DMS53 (cell line): ENCODE measurements around the gene VDAC1.
"Not testable (repeated sequence)": the region's sequence is repeated elsewhere in the genome, so short reads cannot be mapped to it uniquely, and the experiment has no call there.

Experiments
- DNase-seq: peaks from one replicate; lab custom pipeline; 2025; lab: John Stamatoyannopoulos, UW

The VDAC1 gene

DNA sequence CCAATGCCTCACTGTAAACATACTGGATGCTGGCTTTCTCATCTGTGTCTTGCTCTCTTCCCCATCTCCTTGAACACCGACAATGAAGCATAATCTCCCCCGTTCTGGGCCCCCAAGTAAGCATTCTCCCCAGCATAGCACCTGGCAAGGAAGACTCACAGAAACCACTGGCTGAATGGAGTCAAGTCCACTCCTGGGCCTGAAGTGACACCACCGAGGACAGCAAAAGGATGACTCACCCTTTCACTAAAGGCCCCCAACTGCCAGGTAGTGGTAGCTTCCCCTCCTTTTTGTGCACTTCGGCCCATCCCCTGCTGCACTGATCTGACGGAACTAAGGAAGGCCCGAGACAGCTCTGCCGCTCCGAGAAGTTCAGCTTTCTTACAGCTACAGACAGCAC is 9.4 kb downstream of the VDAC1 start:
- peak; percentile 28 for DNase-seq

DNA sequence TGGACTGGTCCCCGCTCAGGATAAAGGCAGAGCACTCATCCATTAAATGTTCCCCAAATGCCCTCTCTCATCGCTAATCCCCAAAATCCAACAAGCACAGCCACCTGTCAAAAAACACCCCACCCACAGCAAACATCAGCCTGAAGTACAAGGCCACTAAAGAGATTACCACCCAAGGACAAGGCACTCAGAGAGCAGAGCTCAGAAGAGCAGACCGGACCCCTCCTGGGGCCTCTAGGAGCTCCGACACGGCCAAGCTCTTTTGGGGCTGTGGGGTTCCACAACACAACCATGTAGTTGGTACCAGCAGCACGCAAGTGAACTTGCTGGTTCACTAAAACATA is 9.8 kb downstream of the VDAC1 start:
- no peak for DNase-seq

DNA sequence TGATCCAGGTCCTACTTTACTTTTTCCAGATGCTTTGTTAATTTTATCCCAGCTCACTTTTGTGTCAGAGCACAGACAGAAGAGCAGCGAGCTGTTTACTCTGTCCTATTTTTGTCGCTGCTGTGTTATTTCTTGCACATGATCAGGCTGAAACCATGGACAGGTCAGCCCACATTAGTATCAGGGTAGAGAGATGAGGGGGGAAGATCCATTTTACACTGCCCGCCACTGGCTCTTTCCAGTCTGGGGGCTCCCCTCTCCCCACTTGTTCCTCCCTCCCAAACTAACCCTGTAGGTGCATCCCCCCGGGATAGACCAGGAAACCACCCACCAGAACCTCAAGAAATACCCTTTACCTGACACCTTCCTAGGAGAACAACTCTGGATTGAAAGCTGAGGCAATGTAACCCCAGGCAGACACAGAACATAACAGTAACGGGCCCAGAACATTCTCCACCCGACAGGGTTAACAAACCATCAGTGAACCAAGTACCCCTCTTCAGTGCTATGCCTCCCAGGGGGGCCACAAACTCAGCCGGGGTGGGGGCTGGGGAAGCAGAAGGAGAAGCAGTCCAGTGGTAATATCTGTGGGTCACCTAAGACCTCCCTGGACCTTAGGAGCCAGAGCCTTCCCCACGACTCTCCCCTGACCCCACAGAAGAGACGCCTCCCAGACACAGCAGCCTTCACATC is 10.3 kb downstream of the VDAC1 start:
- DNase-seq, result no peak

DNA sequence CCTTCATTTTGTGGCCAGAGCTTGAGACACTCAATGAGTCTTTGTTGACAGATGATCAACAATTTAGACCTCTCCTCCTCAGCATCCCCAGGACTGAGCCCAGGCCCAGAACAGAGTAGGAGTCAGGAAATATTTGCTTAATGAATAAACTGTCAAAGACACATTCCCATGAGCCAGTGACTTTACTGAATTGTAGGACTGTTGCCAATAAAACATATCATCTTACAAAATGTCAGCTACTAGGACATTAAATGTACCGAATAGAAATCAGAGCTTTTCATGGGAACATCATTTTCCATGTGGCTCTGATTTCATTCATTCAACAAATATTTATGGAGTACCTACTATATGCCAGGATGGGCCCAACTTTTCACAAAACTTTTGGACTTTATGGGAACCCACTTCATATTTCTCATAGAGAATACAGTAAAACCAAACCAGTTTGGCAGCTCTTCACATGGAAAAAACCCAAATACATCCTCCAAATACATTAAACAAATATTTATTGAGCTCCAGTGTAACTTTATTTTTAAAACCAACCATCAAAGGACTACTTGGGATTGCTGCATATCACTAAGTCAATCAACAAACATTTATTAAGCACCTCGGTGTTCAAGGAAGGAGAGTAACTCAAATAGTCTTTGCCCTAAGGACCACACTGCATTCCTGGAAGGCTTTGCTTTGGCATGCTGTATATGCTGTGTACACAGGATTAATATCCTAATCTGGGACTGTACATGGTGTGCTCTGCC is 11.4 kb downstream of the VDAC1 start:
- DNase-seq, result peak; percentile 42

DNA sequence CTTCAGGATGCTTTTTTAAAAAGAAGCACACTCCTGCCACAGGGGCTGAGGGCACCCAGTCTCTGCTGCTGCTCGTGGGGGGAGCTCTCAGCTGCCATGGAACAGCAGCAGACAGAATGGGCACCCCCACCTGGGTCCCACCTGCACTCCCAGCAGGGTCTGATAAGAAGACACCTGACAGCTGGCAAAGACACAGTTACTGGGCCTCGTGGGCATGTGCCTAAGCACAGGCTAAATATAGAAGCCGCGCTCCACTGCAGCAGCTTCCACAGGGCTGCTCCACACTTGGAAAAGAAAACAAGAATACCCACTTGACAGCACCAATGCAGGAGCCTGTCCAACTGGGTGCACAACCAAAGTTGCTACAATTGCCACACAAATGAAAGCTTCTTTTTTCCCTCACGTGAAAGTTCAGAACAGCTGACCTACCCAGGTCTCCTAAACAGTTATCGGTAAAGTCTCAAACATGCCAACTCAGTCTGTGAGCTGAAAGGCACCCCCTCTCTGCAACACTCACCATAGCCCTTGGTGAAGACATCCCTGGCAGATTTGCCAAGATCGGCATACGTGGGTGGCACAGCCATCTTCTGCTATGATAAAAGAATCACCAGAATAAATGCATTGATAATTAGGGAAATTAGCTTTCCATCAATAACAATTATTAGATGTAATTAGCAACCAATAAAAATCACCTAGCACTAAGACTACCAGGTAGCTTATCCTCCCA is 12.2 kb downstream of the VDAC1 start:
- peak; percentile 36 for DNase-seq

DNA sequence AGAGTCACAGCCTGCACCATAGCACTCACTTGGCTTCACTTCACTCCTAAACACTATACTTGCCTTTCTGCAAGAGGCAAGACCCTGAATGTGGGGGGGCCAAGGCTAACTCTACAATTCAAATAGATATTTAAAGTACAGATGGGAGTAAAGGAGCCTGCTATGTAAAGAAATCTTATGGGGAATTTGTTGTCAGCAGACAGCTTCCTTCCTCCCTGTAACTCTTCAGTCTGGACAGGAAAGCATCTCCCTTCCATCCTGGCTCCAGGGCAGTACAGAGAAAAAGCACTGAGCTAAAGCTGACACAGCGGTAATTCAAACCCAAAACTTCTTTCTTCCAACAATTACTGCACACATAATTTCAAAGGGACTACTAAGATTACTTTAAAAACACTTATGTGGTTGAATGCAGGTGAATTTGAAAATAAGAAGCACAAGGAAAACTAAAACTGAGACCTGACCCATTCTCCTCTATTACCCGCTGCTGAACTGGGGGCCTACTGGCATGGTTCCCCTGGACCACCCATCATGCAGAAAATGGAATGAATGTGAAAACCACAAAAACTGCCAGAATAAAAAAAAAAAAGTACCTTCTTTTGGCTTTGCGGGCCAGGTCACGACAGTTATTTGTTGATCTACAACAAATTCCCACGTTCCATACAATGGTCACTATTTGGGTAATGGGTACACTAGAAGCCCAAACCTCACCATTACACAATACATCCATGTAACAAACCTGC is 13.4 kb downstream of the VDAC1 start:
- no peak for DNase-seq

DNA sequence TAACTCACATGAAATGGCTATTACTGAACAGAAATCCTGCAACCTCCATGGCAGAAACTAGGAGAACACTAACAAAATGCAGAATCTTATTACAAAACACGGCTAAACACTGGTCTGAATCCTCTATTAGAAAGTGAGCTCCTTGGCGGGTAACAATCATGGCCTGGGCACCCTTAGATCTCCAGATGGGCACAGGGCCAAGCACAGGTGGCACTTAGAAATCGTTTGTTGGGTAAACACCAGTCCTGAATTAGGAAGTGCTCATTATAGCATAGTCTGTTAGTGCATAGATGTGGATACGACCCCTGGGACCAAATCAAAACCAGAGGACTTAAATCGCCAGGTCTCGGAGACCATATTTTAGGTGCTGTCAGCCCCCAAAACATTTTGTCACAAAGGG is 14.4 kb downstream of the VDAC1 start:
- no peak for DNase-seq

DNA sequence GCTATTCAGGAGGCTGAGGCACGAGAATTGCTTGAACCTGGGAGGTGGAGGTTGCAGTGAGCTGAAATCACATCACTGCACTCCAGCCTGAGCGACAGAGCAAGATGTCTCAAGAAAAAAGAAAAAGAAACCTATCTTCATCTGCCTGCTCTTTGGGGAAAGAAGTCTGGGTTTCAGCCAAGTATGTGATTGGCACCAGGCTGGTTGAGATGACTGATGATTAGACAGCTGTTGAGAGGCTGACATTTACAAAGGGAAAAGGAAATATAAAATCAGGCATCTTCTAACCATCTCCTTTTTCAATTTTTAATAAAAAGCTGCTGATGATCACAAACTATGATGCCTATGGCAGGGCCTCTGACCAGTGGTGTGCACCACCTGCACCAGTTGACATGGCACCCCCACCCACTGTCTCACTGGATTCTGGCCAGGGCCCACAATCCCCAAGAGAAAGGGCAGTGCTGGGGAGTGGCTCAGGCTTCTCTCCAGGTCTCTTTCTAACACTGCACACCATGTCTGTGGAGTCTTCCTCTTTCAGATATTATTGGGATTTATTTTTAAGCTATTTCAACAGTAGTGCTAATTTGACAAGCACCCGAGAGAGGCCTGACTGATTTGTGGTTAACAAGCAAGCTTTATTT is 19.1 kb downstream of the VDAC1 start:
- DNase-seq, result no peak

DNA sequence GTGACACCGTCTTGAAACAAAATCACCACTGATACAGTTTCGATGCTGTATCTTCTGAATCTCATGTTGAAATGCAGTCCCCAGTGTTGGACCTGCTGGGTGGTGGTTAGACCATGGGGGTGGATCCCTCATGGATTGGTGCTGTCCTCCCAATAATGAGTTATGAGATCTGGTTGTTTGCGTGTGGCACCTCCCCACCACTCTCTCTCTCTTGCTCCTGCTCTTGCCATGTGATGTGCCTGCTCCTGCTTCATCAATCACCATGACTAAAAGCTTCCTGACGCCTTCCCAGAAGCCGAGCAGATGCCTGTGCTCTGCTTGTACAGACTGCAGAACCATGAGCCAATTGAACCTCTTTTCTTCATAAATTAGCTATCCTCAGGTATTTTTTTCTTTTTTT is 21.1 kb downstream of the VDAC1 start:
- no peak for DNase-seq

DNA sequence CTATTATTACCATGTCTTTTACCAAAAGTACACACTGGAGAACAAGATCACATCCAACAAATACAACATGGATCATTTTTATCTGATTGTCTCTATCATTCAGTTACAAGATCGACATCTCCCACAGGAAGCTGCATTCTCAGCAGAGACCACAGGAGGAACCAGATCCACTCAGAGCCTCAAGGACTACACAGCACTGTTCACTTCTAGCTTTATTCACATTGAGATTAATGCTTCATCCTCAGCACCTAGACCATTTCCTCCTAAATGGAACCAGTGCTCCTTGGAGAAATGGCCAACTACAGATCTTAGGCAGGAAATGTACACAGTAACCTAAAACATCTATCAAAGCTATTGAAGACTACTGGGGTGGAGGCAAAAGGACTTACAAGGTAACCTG is 23.1 kb downstream of the VDAC1 start:
- DNase-seq, result peak; percentile 21

DNA sequence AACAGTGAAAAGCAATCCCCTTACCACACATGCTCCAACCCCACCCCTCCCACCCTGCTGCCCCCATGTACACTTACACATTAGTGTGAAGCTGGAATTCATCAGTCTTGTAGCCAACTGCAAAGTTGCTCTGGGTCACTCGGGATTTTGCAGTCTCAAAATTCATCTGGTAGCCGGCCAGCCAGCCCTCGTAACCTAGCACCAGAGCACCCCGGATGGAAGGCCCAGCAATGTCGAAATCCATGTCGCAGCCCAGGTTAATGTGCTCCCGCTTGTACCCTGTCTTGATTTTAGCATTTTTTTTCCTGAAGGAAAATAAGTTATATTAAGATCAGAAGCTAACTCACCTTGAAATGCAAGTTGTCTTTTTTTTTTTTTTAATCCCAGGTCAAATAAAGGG is 24.1 kb downstream of the VDAC1 start:
- DNase-seq, result no peak

DNA sequence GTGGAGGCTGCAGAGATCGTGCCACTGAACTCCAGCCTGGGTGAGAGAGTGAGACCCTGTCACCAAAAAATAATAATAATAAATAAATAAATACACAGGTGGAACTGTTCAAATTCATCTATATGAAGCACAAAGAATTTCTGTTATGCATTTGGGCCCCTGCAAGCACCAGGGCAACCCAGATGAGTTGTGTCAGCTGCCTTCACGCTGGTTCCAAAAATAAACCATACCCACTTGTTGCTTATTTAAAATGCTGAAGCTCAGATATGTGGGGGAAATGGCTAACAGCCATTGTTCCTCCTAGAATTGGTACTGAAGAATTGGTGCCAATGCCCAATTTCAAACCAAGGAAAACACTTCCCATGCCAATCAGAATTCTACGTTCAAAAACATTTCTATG is 25.8 kb downstream of the VDAC1 start:
- no peak for DNase-seq

DNA sequence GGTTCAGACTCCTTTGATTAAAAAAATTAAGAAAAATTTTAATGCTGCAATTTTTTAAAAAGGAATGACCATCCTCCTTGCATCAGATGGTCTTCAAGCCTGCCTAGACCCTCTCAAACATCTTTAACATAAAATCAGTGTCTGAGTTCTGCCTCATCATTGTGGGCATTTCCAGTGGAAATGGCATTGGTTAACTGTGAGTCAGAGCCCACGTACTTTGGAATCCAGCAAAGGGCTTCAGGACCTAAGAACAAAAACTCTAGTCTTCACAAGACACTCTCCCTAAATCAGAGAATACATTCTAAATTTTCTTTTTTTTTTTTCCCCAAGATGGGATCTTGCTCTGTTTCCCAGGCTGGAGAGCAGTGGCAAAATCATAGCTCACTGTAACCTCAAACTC is 26.9 kb downstream of the VDAC1 start:
- DNase-seq, result no peak

DNA sequence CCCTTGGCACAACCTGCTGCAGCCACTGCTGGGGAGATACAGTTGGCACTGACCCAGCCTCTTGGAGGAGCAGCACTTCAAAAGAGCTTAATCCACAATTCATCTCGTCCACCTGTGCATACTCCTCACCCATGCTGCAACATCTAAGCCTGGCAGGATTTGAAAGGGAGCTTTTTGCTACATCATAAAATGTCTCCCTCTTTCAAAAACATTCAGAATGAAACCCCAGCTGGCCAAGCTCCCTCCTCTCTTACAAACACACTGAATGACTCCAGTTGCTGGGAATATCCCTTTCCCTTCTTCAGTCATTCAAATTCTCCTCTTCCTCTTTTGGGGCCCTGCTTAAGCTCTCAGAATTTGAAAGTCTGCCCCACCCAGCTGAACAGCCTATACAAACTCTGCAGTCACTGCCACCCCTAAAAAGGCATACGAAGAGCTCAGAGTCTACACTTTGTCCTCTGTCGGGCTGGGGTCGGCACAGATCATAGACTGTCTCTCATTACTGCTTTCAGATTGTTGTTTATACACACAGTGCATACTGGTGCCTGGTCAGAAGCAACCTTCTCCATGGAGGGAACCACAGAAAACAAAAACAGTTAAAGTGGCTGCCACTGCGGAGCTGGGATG is 27.5 kb downstream of the VDAC1 start:
- DNase-seq, result no peak

DNA sequence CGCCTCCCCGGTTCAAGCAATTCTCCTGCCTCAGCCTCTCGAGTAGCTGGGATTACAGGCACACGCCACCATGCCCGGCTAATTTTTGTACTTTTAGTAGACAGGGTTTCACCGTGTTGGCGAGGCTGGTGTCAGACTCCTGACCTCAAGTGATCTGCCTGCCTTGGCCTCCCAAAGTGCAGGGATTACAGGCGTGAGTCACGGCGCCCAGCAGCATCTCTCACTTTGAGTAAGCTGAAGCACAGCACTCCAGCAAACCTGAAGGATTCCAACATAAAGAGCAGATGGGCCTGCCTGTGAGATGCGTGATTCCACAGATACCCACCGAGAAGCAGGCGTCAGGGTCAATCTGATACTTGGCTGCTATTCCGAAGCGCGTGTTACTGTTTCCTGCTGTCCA is 29.2 kb downstream of the VDAC1 start:
- DNase-seq, result not testable (repeated sequence)

DNA sequence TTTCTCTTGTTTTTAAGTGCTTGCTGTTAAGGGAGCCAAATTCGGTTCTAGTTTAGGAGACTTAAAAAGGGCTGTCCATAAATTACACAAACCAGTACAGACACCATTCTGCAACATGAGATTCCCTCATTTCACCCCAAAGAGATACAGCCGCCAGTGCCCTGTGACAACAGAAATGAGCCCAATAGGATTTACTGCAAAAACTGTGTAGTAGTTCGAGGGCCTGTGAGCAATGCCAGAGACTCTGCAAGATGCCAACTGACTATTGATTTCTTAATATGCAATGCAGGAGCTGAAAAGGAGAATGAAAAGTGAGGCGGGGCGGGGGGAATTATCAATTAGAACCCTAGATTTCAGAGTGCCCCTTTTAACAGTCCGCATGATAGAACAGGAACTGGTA is 30.6 kb downstream of the VDAC1 start:
- no peak for DNase-seq

DNA sequence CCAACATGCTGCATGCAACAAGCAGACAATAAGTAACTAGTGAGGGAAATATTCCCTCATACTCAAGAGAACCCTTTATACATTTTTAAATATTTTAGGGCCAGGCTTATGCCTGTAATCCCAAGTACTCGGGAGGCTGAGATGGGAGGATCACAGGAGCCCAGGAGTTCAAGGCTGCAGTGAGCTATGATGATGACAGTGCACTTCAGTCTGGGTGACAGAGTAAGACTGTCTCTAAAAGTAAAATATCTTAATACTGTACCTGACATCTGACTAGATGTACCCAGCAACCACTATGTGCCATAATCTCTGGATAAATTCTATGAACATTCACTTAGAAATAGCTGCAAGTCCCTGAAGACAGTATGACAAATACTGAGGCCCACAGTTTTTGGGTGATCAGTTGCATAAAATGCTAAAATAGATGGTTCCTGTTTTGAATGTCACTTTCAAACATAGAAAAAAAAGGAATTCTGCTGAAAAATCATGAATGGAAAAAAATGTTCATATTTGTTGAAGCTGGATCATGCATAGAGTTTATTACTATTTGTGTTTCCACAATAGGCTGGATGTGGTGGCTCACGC is 34.4 kb downstream of the VDAC1 start:
- DNase-seq, result no peak

DNA sequence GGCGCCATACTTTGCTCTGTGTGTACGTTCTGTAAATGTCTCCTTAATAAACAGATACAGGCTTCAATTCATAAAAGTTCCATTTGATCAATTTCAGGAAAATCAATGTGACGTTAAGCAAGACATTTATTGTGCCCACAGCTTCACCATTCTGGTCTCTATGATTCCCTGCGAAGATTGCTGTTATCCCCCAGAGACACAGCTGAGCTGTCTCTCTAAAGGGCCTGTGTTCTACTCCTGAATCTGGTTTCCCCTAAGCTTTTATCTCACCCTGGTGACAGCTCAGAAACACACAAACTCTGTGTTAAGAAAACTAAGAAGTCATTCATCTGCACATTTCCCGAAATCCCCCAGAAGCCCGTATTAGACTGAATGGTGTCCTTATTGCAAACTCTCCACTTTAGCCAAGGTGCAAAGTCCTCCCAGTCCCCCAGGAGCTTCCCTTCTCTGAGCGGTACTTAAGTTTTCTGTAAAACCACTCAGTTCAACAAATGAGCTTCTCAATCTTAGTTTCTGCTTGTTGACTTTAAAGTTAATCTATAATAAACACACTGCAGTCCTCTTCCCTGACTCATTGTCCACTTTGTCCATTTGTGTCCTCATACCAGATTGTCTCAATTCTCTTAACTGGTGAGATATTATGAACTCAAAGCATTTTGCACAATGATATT is 35.0 kb downstream of the VDAC1 start:
- peak; percentile 67 for DNase-seq

DNA sequence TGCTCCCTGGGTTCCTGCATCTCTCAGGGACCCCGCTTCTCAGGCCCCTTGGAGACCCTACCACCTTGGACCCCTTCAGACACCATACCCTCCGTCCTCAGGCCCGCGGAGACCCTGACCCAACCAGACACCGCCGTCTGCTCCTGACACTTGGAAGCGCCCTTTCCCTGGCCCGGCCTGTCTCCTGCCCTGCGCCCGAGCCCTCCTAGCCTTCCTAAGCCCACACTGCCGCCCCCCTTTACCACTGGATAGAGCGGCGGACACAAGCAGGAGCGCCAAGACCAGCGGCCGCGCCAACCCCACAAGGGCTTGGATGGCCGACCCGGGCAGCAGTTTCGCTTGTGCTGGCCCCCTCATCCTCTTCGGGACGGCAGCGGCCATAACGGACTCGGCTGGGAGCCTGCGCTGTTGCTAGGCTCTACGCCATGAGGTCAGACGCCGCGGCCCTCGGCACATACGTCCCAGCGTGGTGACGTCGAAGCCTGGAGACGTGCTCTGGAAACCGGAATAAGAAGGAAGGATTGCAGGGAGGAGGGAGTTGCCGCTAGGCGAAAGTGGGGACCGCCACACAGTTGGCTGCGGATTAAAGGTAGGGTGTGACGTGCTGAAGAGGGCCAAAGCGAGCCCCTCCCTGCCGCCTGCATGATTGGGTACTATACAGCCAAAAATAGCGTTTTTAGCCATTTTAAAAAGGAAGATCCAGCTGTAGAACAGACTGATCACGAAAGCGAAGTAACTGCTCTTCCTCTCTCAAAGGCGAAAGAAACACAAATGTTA is 36.4 kb downstream of the VDAC1 start, which contains the start of gene C5orf15:
Gene C5orf15, minus strand, starts transcription at position 422 of the 777 bp plus-strand sequence. Its CDS starts 41 bp downstream, at position 381.
- DNase-seq, result peak; percentile 98
